PC-3 (cell line): ENCODE results near the gene PARK7.

Experiments
- CTCF ChIP-seq: fragments of 300-600 bp; sonication (generic); conservative IDR thresholded peaks from 2 replicates; pipeline ENCODE4 v1.5.1; 2017; ENCODE audit warnings: antibody characterized with exemption, low read depth, mild to moderate bottlenecking, low read length
- EZH2phosphoT487 ChIP-seq: fragments of 300-600 bp; sonication (generic); IDR thresholded peaks from 2 replicates; pipeline ENCODE4 v1.6.1; 2018; ENCODE audit warnings: mild to moderate bottlenecking, antibody characterized with exemption, low read length, borderline replicate concordance

- no peak for TF ChIP-seq CTCF
- no peak for TF ChIP-seq EZH2phosphoT487
Observed at GRCh38 chr1:8013800-8014199, 52.3 kb downstream of the PARK7 start.
